GM12801 (cell line): ENCODE measurements around the gene DARS1.

Experiments
- CTCF ChIP-seq: IDR thresholded peaks from one replicate; pipeline ENCODE4 v1.5.1; 2011; ENCODE audit warnings: control low read depth; ENCODE audit not compliant: insufficient read length; ENCODE audit errors: extremely low read depth

DARS1 gene

GRCh38 chr2:136006658-136007057, 21.2 kb upstream of the DARS1 start:
- TF ChIP-seq CTCF = no peak

GRCh38 chr2:136005462-136006196, 20.2 kb upstream of the DARS1 start:
- TF ChIP-seq CTCF = no peak

GRCh38 chr2:136004965-136005364, 19.5 kb upstream of the DARS1 start:
- no peak for TF ChIP-seq CTCF

- no peak for TF ChIP-seq CTCF
These were observed 15.7 kb upstream of the DARS1 start for GRCh38 chr2:136001131-136001530.

- no peak for TF ChIP-seq CTCF
These were observed 15.1 kb upstream of the DARS1 start for GRCh38 chr2:136000502-136000901.

- TF ChIP-seq CTCF = no peak
These were observed 14.5 kb upstream of the DARS1 start for GRCh38 chr2:135999899-136000298.

GRCh38 chr2:135998879-135999278, 13.5 kb upstream of the DARS1 start:
- no peak for TF ChIP-seq CTCF

GRCh38 chr2:135997380-135997779, 12.0 kb upstream of the DARS1 start:
- no peak for TF ChIP-seq CTCF
